Measurements from ENCODE around the gene SLC13A3.

GRCh38 chr20:46648903-46649649 is 2.2 kb downstream of the SLC13A3 start:
- TF ChIP-seq CTCF (IDR thresholded peaks at IDR 0.05; ENCODE audit: insufficient read depth, low read depth, low read length), result no peak
- TF ChIP-seq EZH2 (IDR thresholded peaks at IDR 0.05; ENCODE audit: insufficient read depth, low read length), result no peak

All from astrocyte (in vitro differentiated cells and primary cell).